Coronary artery (tissue), 2 donors: ENCODE measurements around the gene GPC6.
A peak's percentile ranks its signal among the peaks of the same experiment; 100 is the strongest.
"Not testable (repeated sequence)": the region's sequence is repeated elsewhere in the genome, so short reads cannot be mapped to it uniquely, and the experiment has no call there.

Experiments
- DNase-seq: peaks from one replicate; pipeline ENCODE4 v3.0.0-alpha.2; 2017; ENCODE audit warnings: low spot score
- H3K27ac ChIP-seq, 2 donors: fragments of 200-600 bp; sonication (generic); one replicate each; pipeline ENCODE4 v1.5.1; 2016 to 2019
- H3K4me3 ChIP-seq: fragments of 200-600 bp; sonication (generic); 2 replicates; pipeline ENCODE4 v1.5.1; 2016; ENCODE audit warnings: mild to moderate bottlenecking, moderate library complexity
- CTCF ChIP-seq: fragments of 200-600 bp; sonication (generic); IDR thresholded peaks from one replicate; pipeline ENCODE4 v1.5.1; 2019; ENCODE audit warnings: antibody characterized with exemption

The GPC6 gene

DNA sequence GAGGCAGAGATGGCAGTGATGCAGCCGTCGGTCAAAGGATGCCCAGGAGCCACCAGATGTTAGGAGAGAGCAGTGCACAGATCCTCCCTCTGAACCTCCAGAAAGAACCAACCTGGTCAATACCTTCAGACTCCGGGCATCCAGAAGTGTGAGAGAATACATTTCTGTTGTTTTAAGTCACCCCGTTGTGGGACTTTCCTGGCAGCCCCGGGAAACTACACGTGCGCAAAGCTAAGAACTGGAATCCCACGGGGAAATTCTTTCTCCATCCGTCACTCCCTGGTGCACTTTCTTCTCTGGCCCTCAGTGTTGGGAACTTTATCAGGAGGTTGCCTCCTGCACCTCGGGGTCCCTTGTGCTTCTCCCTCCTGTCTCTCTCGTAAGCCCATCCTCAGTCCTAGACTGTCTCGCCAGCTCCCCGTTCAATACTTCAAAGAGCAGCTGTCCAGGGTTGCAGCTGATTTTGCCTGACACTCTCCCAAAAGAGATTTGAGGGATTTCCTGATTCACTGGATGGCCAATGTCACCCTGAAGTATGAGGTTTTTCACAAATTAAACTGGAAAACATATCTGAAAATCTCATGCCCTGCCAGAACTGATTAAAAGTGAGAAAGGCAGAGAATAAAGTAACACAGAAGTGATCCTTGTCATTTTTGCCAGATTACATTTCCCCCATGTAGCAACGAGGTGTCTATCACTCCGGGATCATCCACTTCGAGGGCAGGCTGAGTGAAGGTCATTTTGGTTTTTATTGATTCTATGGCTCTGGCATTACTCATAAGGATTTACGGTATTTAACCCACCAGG, 1116.0 kb downstream of the GPC6 start:
- Histone ChIP-seq H3K27ac (peak overlapping the region; percentile 1 to 88), H3K4me3 (peak overlapping the region; percentile 43)
- DNase-seq = no peak
- no peak for TF ChIP-seq CTCF

DNA sequence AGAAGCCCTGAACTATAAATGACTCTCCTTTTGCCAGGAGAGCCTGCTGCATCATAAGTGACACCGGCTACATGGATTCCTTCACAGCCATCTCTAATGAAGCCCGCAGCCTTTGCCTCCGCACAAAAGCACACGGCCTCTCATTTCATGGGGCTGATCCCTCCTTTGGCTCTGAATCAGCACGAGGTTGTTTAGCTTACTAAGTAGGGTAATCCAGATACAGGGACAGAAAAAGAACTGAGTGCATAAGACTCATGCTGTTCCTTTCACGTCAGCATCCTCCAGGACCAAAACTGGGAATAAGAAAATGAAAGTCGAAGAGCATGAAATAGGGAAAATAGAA, 1116.6 kb downstream of the GPC6 start:
- no peak for DNase-seq
- no peak for TF ChIP-seq CTCF
- Histone ChIP-seq H3K4me3 (peak overlapping the region; percentile 43), H3K27ac (peak overlapping the region; percentile 25 to 88)

- Histone ChIP-seq H3K27ac (peak overlapping the region; percentile 25 to 88), H3K4me3 (peak overlapping the region; percentile 43)
Observed at GRCh38 chr13:94343687-94344086, 1117.1 kb downstream of the GPC6 start.

GRCh38 chr13:94344126-94344818, 1117.7 kb downstream of the GPC6 start:
- peak overlapping the region; percentile 42 for H3K4me3 ChIP-seq
- no peak for DNase-seq
- H3K27ac ChIP-seq = peak overlapping the region; percentile 25 to 88
- no peak for TF ChIP-seq CTCF

More at GRCh38 chr13:94343687-94344086, 1117.1 kb downstream of the GPC6 start:
- not testable (repeated sequence) for DNase-seq

- Histone ChIP-seq H3K27ac (peak overlapping the region in 1 of 2 donors; percentile 43), H3K4me3 (no peak overlapping the region)
- DNase-seq = no peak
- TF ChIP-seq CTCF = no peak
Observed at GRCh38 chr13:94345374-94346195, 1119.0 kb downstream of the GPC6 start.

DNA sequence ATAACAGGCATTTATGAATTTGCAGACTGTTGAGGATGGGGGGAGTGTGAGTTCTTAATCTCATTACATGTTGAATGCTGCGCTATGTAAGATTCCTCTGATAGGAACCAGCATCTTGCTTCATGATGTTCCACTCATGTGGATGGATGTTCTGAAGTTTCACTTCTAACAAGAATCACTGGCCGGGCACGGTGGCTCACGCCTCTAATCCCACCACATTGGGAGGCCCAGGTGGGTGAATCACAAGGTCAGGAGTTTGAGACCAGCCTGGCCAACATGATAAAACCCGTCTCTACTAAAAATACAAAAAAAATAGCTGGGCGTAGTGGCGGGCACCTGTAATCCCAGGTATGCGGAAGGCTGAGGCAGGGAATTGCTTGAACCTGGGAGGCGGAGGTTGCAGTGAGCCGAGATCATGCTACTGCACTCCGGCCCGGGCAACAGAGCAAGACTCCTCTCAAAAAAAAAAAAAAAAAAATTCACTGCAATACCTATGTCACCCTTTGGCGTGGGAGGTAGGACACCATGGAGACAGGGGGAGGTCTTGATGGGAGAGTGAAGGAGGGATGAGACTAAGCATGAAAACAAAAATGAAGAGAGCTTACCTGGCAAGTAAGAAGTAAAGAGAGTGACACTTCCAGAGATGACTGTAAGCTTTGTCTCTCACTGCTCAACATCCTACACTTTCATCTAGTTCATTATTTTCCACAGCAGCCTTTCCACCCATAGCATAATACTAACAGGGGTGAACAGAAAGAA, 1119.8 kb downstream of the GPC6 start:
- no peak for TF ChIP-seq CTCF
- Histone ChIP-seq H3K4me3 (no peak overlapping the region), H3K27ac (no peak overlapping the region)
- DNase-seq = no peak
